GM12878 (cell line): Measurements from ENCODE around the gene PPP1R3E. TPM values are rescaled to one million over a fixed set of nuclear protein-coding genes. Genes with fewer than 3 reads are reported as not detected.

Experiments
- ATAC-seq: fragments of 200-7000 bp; cut with Tn5 transposase; 3 replicates; pipeline ENCODE4 v1.9.1; 2020; ENCODE audit warnings: mild to moderate bottlenecking, moderate library complexity
- BruUV-seq: library from RNA; stranded (reverse); fragments of 400-500 nt; replicated peaks from 2 replicates; lab custom pipeline; 2021; lab: Mats Ljungman, UMichigan
- CTCF ChIA-PET: fragments of 300-600 bp; sonication (Branson Sonifier 250); formaldehyde crosslinking; extraction: SDS; loops from one replicate; lab custom pipeline; 2021; ENCODE audit warnings: inconsistent platforms; lab: Yijun Ruan, JAX
- POLR2A ChIA-PET: fragments of 350-600 bp; formaldehyde crosslinking; extraction: SDS; loops from one replicate; lab custom pipeline; 2021; ENCODE audit warnings: inconsistent platforms; lab: Charles Lee
- RAD21 ChIA-PET: fragments of 300-600 bp; sonication (Branson Sonifier 250); formaldehyde crosslinking; loops from one replicate; lab custom pipeline; 2023; ENCODE audit warnings: antibody characterized with exemption; ENCODE audit not compliant: unreplicated experiment; lab: Charles Lee
- SMC1A ChIA-PET: fragments of 300-600 bp; sonication (Branson Sonifier 250); formaldehyde crosslinking; loops from one replicate; lab custom pipeline; 2023; ENCODE audit not compliant: unreplicated experiment, uncharacterized antibody; lab: Charles Lee
- DNase-seq: peaks from one replicate; pipeline ENCODE4 v3.0.0-alpha.2; 2011; ENCODE audit warnings: low read depth, low spot score
- FAIRE-seq: peaks from 3 replicates; lab custom pipeline; 2011; peaks lifted over from hg19 to GRCh38; lab: Jason Lieb, UNC
- H2AFZ ChIP-seq: 2 replicates; pipeline ENCODE4 v1.6.0; 2011; ENCODE audit warnings: low read depth, low read length, control low read depth; ENCODE audit not compliant: control insufficient read depth
- H3K27ac ChIP-seq: 2 replicates; pipeline ENCODE4 v1.5.1; 2011; ENCODE audit warnings: control low read depth; ENCODE audit not compliant: control insufficient read depth, insufficient read depth
- H3K27me3 ChIP-seq, 2 experiments: replicated peaks in 1 of 2; 2 replicates each; pipeline versions ENCODE4 v1.6.0 to v1.6.1; 2011; ENCODE audit warnings: low read length in 1 of 2; ENCODE audit not compliant: control insufficient read depth in 2 of 2, insufficient read depth in 2 of 2
- H3K36me3 ChIP-seq, 2 experiments: 2 replicates each; pipeline ENCODE4 v1.5.1; 2011; ENCODE audit warnings: low read length in 1 of 2; ENCODE audit not compliant: control insufficient read depth in 2 of 2, insufficient read depth in 2 of 2
- H3K4me1 ChIP-seq: 2 replicates; pipeline ENCODE4 v1.6.1; 2011; ENCODE audit warnings: mild to moderate bottlenecking, low read length, moderate library complexity, mixed read lengths; ENCODE audit not compliant: control insufficient read depth, insufficient read depth
- H3K4me2 ChIP-seq: 2 replicates; pipeline ENCODE4 v1.6.0; 2011; ENCODE audit warnings: control low read depth; ENCODE audit not compliant: control insufficient read depth, insufficient read depth
- H3K4me3 ChIP-seq: fragments of 200-600 bp; sonication (generic); 2 replicates; pipeline ENCODE4 v1.5.1; 2016
- H3K79me2 ChIP-seq: 2 replicates; pipeline ENCODE4 v1.6.0; 2011; ENCODE audit warnings: low read length; ENCODE audit not compliant: control insufficient read depth, insufficient read depth
- H3K9ac ChIP-seq: 2 replicates; pipeline ENCODE4 v1.8.0; 2011; ENCODE audit warnings: low read length, control low read depth, mixed read lengths; ENCODE audit not compliant: control insufficient read depth, insufficient read depth
- H3K9me3 ChIP-seq: replicated peaks from 3 replicates; pipeline ENCODE4 v1.5.1; 2011; ENCODE audit warnings: mild to moderate bottlenecking, low read length; ENCODE audit not compliant: control insufficient read depth, insufficient read depth
- H4K20me1 ChIP-seq: 2 replicates; pipeline ENCODE4 v1.6.0; 2011; ENCODE audit not compliant: control insufficient read depth, insufficient read depth
- HDAC2 ChIP-seq: fragments of 200-600 bp; sonication (generic); IDR thresholded peaks from 2 replicates; pipeline ENCODE4 v1.6.1; 2017
- MEF2A ChIP-seq: IDR thresholded peaks from 2 replicates; pipeline ENCODE4 v1.6.1; 2011; ENCODE audit warnings: low read depth, mild to moderate bottlenecking, low read length, moderate library complexity; ENCODE audit not compliant: insufficient read depth
- NBN ChIP-seq: fragments of 450-650 bp; IDR thresholded peaks from 2 replicates; pipeline ENCODE4 v1.6.1; 2016
- RCOR1 ChIP-seq: conservative IDR thresholded peaks from 2 replicates; pipeline ENCODE4 v1.6.1; 2012; ENCODE audit warnings: low read depth, low read length, improper control_type of control experiment
- SMAD1 ChIP-seq: fragments of 450-650 bp; IDR thresholded peaks from 2 replicates; pipeline ENCODE4 v1.6.1; 2018; ENCODE audit warnings: mild to moderate bottlenecking, low read depth; ENCODE audit not compliant: partially characterized antibody
- SMARCA5 ChIP-seq: fragments of 450-650 bp; IDR thresholded peaks from 2 replicates; pipeline ENCODE4 v1.6.1; 2017; ENCODE audit warnings: mild to moderate bottlenecking
- WGBS: methylation state at CpG from one replicate; pipeline ENCODE4 v1.1.6; 2016; ENCODE audit warnings: low lambda C conversion rate; ENCODE audit not compliant: insufficient replicate concordance, insufficient coverage; ENCODE audit errors: missing lambda C conversion rate; 5-methylcytosine and 5-hydroxymethylcytosine counted together
- in situ Hi-C: fragments of 300-500 bp; cut with MboI; formaldehyde crosslinking; loops from 9 replicates; pipeline ENCODE4 v1.14.3; 2018; ENCODE audit warnings: mixed read lengths
- intact Hi-C: fragments of 100-400 bp; cut with micrococcal nuclease; formaldehyde crosslinking; loops from one replicate; pipeline ENCODE4 v1.14.2; 2022; ENCODE audit not compliant: unreplicated experiment
- polyA plus RNA-seq, 11 experiments: library from polyadenylated mRNA; depleted of rRNA in 4 of 11; unstranded in 6 of 11; stranded (reverse) in 5 of 11; fragments of >200 nt; fragmentation: Nextera tagmentation in 4 of 11; fragmentation: Illumina TruSeq in 1 of 11; extraction: Ambion mirVana in 4 of 11; extraction: Trizol in 1 of 11; gene quantifications; 1 replicate in 1 of 11; 2 replicates in 10 of 11; pipeline versions ENCODE4 v1.2.1 to v1.2.3, GENCODE V29; 2011 to 2016; ENCODE audit warnings: inconsistent platforms in 2 of 11, missing spikeins in 2 of 11, low read depth in 1 of 11
- total RNA-seq, 4 experiments: library from RNA; depleted of rRNA in 3 of 4; stranded (reverse); fragments of >200 nt in 3 of 4; fragmentation: Illumina TruSeq in 1 of 4; extraction: Trizol in 1 of 4; gene quantifications; 2 replicates each; pipeline versions ENCODE4 v1.2.1 to v1.2.3, GENCODE V29; 2013 to 2021
- TF ChIP-seq, protein P1 (sequence below): IDR thresholded peaks from 2 replicates; pipeline ENCODE4 v1.6.1; 2011; ENCODE audit warnings: borderline replicate concordance, low read depth, mild to moderate bottlenecking, moderate library complexity, mixed read lengths, low read length; ENCODE audit not compliant: insufficient read depth; ENCODE audit errors: extremely low read length
- TF ChIP-seq, protein P2 (sequence below): fragments of 450-650 bp; IDR thresholded peaks from 2 replicates; pipeline ENCODE4 v1.6.1; 2017; ENCODE audit warnings: mild to moderate bottlenecking, moderate library complexity

PPP1R3E gene
- total and polyA plus RNA-seq, 10 of the 15 experiments (the other 5 are each of a cell fraction or from before 2014, with no cell fraction given) = 4.6 to 26.4 (median 7.1) TPM

DNA sequence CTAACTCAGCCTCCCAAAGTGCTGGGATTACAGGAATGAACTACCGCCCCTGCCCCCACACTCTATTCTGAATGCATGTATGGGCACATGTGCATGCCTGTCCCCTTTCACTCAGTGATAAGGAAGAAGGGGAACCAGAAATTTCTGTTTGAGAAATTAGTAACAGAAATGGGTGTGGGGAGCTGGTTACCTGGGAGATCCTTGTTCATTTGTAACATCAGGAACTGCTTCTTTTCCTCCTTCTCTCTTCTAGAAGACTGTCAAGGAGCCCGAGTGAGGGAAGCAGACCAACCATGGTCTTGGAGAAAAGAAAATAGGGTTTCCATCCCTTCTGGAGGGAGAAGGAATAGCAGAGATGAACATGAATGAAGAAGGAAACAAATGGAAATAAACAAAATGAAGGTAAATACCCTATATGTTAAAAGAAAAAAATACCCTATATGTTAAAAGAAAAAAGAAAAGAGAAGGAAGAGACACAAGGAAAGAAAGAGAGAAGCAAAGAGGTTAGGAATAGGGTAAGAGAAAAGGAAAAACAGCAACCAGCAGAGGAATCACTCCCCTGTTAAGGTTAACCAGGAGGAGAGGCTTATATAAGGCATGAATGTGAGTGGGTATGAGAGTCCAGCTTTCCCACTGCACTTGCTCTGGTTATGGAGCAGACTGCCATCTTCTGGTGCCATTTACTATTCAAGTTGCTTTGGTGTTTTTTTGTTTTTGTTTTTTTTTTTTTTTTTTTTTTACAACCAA is 3.3 kb downstream of the PPP1R3E start (continued):
- TF ChIP-seq, protein P1, sequence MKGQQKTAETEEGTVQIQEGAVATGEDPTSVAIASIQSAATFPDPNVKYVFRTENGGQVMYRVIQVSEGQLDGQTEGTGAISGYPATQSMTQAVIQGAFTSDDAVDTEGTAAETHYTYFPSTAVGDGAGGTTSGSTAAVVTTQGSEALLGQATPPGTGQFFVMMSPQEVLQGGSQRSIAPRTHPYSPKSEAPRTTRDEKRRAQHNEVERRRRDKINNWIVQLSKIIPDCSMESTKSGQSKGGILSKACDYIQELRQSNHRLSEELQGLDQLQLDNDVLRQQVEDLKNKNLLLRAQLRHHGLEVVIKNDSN = no peak
- TF ChIP-seq MEF2A = no peak
- TF ChIP-seq, all 136 proteins: peak for 6

DNA sequence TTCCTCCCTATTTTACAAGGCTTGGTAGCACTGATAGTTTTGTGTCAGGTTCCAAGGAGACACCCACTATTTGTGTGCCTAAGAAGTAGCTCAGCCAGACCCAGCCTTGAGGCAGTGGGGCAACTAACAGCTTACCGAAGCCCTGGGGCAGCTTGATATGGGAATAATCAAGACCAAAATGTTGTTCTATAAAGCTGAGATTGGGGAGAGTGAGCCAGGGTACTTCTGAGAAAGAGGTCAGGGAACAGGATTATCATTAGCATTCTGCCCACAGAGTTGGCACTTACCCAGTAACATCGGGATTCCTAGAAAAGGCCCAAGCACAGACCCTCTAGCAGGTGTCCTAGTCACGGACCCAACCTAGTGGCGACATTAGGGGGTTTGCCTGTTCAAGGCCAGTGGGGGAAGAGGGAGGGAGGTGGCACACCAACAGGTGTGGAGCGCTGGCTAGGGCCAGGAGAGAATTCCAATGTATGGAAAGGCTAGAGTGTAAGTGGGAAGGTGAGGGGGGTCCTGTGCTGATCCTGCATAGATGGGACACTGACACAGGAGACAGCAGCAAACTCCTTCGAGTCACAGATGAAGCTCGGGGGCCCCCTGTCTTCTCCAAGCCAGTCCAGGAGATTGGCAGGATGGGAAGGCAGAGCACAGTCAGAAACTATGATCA is 4.9 kb downstream of the PPP1R3E start:
- intact Hi-C loops (no loop called here), in situ Hi-C loops (no loop called here)
- no peak for TF ChIP-seq HDAC2
- TF ChIP-seq NBN = no peak
- TF ChIP-seq, protein P2, sequence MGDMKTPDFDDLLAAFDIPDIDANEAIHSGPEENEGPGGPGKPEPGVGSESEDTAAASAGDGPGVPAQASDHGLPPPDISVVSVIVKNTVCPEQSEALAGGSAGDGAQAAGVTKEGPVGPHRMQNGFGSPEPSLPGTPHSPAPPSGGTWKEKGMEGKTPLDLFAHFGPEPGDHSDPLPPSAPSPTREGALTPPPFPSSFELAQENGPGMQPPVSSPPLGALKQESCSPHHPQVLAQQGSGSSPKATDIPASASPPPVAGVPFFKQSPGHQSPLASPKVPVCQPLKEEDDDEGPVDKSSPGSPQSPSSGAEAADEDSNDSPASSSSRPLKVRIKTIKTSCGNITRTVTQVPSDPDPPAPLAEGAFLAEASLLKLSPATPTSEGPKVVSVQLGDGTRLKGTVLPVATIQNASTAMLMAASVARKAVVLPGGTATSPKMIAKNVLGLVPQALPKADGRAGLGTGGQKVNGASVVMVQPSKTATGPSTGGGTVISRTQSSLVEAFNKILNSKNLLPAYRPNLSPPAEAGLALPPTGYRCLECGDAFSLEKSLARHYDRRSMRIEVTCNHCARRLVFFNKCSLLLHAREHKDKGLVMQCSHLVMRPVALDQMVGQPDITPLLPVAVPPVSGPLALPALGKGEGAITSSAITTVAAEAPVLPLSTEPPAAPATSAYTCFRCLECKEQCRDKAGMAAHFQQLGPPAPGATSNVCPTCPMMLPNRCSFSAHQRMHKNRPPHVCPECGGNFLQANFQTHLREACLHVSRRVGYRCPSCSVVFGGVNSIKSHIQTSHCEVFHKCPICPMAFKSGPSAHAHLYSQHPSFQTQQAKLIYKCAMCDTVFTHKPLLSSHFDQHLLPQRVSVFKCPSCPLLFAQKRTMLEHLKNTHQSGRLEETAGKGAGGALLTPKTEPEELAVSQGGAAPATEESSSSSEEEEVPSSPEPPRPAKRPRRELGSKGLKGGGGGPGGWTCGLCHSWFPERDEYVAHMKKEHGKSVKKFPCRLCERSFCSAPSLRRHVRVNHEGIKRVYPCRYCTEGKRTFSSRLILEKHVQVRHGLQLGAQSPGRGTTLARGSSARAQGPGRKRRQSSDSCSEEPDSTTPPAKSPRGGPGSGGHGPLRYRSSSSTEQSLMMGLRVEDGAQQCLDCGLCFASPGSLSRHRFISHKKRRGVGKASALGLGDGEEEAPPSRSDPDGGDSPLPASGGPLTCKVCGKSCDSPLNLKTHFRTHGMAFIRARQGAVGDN = no peak
- no peak for TF ChIP-seq SMAD1
- TF ChIP-seq SMARCA5 = no peak
- TF ChIP-seq RCOR1 = no peak
- TF ChIP-seq, all 136 proteins: peak for 0
- Histone ChIP-seq H3K9ac (no peak overlapping the region), H3K27me3 (no peaks in the 10 kb centered on the region), H3K4me3 (no peak overlapping the region), H3K79me2 (peaks cover 7% of the 10 kb centered on the region), H3K9me3 (no peaks in the 10 kb centered on the region), H4K20me1 (no peaks in the 10 kb centered on the region), H3K36me3 (no peaks in the 10 kb centered on the region), H3K27ac (no peak overlapping the region), H3K4me1 (0 out of 2 replicates have a peak, but pooled peaks cover 4% of the 10 kb centered on the region), H3K4me2 (no peak overlapping the region), H2AFZ (no peak overlapping the region)
- RAD21 ChIA-PET = interaction anchor here (0.9 to 1.6 kb wide), 2 partner anchors 177 to 178 kb away, joined by 3 read pairs; no protein-coding TSS in a partner anchor
- DNase-seq (no peak), ATAC-seq (no peak), FAIRE-seq (no peak)
- SMC1A ChIA-PET = interaction anchor here (1.3 to 7.1 kb wide), 2 partner anchors 11 to 34 kb away, joined by 3 to 34 read pairs; partner anchors contain the start of gene HOMEZ
- CTCF ChIA-PET = interaction anchor here (0.7 to 6.1 kb wide), 6 partner anchors 8 to 177 kb away, joined by 3 to 40 read pairs (median 20); partner anchors contain the start of genes HOMEZ and PABPN1
- POLR2A ChIA-PET = interaction anchor here (1.1 kb wide), 1 partner anchor 10 kb away, joined by 3 read pairs; no protein-coding TSS in a partner anchor
- no TSS peak for BruUV-seq
- WGBS = 95% methylated on average over 7 of the region's 7 CpGs
